Lower leg skin (tissue), 3 donors: ENCODE measurements around the gene VIT.

Experiments used
- CTCF ChIP-seq, 3 donors: fragments of 450-650 bp; IDR thresholded peaks; one replicate each; pipeline ENCODE4 v1.5.1; 2016; ENCODE audit warnings: antibody characterized with exemption in 3 of 3, mild to moderate bottlenecking in 3 of 3, moderate library complexity in 2 of 3
- POLR2A ChIP-seq, 2 donors: fragments of 450-650 bp; IDR thresholded peaks; one replicate each; pipeline ENCODE4 v1.6.1; 2016 to 2017; ENCODE audit warnings: antibody characterized with exemption in 2 of 2, mild to moderate bottlenecking in 1 of 2, moderate library complexity in 1 of 2

- TF ChIP-seq POLR2A (IDR thresholded peaks at IDR 0.05): no peak
- TF ChIP-seq CTCF (IDR thresholded peaks at IDR 0.05): no peak
Measured at GRCh38 chr2:36702781-36703180, 6.3 kb downstream of the VIT start.
